Hepatocyte (in vitro differentiated cells): ENCODE data around the gene TMEM255B. TPM values are rescaled to one million over a fixed set of nuclear protein-coding genes. Genes with fewer than 3 reads are reported as not detected.

Experiments
- DNase-seq: peaks from one replicate; pipeline ENCODE4 v3.0.0-alpha.2; 2016; ENCODE audit warnings: low spot score
- H2AFZ ChIP-seq: fragments of 200-600 bp; sonication (generic); 2 replicates; pipeline ENCODE4 v1.6.0; 2016; ENCODE audit warnings: antibody characterized with exemption, mild to moderate bottlenecking
- H3K27ac ChIP-seq: fragments of 200-600 bp; sonication (generic); 2 replicates; pipeline ENCODE4 v1.5.1; 2016; ENCODE audit warnings: mild to moderate bottlenecking
- H3K27me3 ChIP-seq: fragments of 200-600 bp; sonication (generic); 2 replicates; pipeline ENCODE4 v1.6.1; 2016
- H3K36me3 ChIP-seq: fragments of 200-600 bp; sonication (generic); replicated peaks from 2 replicates; pipeline ENCODE4 v1.5.1; 2016; ENCODE audit warnings: low read depth; ENCODE audit not compliant: insufficient read depth
- H3K4me1 ChIP-seq: fragments of 200-600 bp; sonication (generic); 2 replicates; pipeline ENCODE4 v1.5.1; 2016; ENCODE audit warnings: mild to moderate bottlenecking, moderate library complexity; ENCODE audit not compliant: insufficient read depth
- H3K4me2 ChIP-seq: fragments of 200-600 bp; sonication (generic); 2 replicates; pipeline ENCODE4 v1.6.0; 2016
- H3K4me3 ChIP-seq: fragments of 200-600 bp; sonication (generic); 2 replicates; pipeline ENCODE4 v1.5.1; 2016; ENCODE audit warnings: mild to moderate bottlenecking
- H3K79me2 ChIP-seq: fragments of 200-600 bp; sonication (generic); 2 replicates; pipeline ENCODE4 v1.6.0; 2017; ENCODE audit warnings: mild to moderate bottlenecking
- H3K9me2 ChIP-seq: fragments of 200-600 bp; sonication (generic); replicated peaks from 2 replicates; pipeline ENCODE4 v1.6.0; 2017; ENCODE audit warnings: mild to moderate bottlenecking; ENCODE audit not compliant: insufficient read depth
- H3K9me3 ChIP-seq: fragments of 200-600 bp; sonication (generic); 2 replicates; pipeline ENCODE4 v1.5.1; 2016; ENCODE audit warnings: low read depth, mild to moderate bottlenecking
- H4K20me1 ChIP-seq: fragments of 200-600 bp; sonication (generic); 2 replicates; pipeline ENCODE4 v1.6.0; 2016; ENCODE audit warnings: mild to moderate bottlenecking; ENCODE audit not compliant: insufficient read depth, poor library complexity, severe bottlenecking
- EZH2 ChIP-seq: fragments of 200-600 bp; sonication (generic); IDR thresholded peaks from 2 replicates; pipeline ENCODE4 v1.6.1; 2016; ENCODE audit warnings: antibody characterized with exemption, mild to moderate bottlenecking, borderline replicate concordance
- EZH2phosphoT487 ChIP-seq: fragments of 200-600 bp; sonication (generic); IDR thresholded peaks from one replicate; pipeline ENCODE4 v1.6.1; 2018; ENCODE audit warnings: antibody characterized with exemption, mild to moderate bottlenecking, low read depth, moderate library complexity; ENCODE audit not compliant: unreplicated experiment, severe bottlenecking
- WGBS: methylation state at CpG from one replicate; pipeline ENCODE4 v1.1.6; 2016; ENCODE audit warnings: low lambda C conversion rate; ENCODE audit errors: missing lambda C conversion rate; 5-methylcytosine and 5-hydroxymethylcytosine counted together
- polyA plus RNA-seq: library from polyadenylated mRNA; unstranded; fragments of >200 nt; fragmentation: Nextera tagmentation; extraction: Ambion mirVana; gene quantifications from 2 replicates; pipeline ENCODE4 v1.2.1, GENCODE V29; 2016
- total RNA-seq: library from RNA; depleted of rRNA; stranded (reverse); fragments of >200 nt; gene quantifications from 2 replicates; pipeline ENCODE4 v1.2.3, GENCODE V29; 2014
- TF ChIP-seq, protein P1 (sequence below): fragments of 200-600 bp; sonication (generic); IDR thresholded peaks from 2 replicates; pipeline ENCODE4 v1.5.1; 2016; ENCODE audit warnings: antibody characterized with exemption, mild to moderate bottlenecking; ENCODE audit not compliant: poor library complexity

Gene TMEM255B
- total and polyA plus RNA-seq, 2 experiments from 2014 or later, result 0.10 to 4.0 TPM

DNA sequence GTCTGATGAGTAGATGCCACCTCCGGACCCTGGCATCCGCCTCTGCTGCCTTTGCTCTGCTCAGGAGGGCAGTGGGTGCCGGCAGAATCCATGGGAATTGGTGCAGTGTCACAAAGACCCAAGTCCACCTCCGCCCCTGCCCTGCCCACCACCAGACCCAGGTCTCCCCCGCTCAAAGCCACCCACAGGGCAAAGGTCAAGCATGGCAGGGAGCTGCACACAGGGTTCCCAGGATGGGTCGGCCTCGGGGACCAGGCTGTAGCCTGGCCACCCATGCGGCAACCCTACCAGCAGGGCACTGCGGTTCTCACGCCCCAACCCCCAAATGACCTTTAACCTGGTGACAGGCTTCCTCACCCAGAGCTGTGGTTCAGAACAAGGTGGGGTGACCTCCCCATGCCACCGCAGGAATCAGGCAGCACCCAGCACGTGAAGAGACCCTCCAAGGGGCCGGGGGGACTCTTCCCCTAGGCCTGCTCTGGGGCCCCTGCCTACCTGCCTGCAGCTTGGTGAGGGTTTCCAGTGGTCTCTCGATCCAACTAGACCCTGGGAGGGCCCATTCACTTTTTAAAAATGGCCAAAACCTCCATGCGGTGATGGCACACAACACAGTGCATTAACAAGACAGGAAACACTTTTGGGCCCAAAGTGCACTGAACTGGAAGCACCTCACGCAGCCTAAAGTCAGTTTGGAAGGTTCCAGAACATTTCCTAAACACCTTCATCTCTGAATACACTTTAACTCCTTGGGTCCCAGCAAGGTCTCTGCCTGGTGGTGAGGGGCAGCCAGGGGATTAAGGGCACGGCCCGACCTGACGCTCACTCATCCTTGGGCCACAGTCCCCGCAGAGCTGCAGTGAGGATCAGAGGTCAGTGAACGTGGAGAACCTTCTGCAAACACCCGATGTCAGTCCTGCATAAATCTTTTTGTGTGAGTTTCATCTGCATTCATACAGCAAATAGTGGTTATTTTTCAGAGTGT, 93.8 kb downstream of the TMEM255B start:
- Histone ChIP-seq H3K9me3 (no peaks in the 10 kb centered on the region), H3K27me3 (no peaks in the 10 kb centered on the region), H3K4me2 (peak overlapping the region; percentile 49), H4K20me1 (no peaks in the 10 kb centered on the region), H3K4me1 (peaks cover 29% of the 10 kb centered on the region), H3K79me2 (peaks cover 74% of the 10 kb centered on the region), H3K27ac (peak overlapping the region; percentile 1), H2AFZ (no peak overlapping the region), H3K4me3 (no peak overlapping the region), H3K9me2 (no peaks in the 10 kb centered on the region), H3K36me3 (no peaks in the 10 kb centered on the region)
- 80% methylated on average over 22 of the region's 22 CpGs for WGBS
- TF ChIP-seq EZH2 (no peak), EZH2phosphoT487 (no peak)
- TF ChIP-seq, protein P1, sequence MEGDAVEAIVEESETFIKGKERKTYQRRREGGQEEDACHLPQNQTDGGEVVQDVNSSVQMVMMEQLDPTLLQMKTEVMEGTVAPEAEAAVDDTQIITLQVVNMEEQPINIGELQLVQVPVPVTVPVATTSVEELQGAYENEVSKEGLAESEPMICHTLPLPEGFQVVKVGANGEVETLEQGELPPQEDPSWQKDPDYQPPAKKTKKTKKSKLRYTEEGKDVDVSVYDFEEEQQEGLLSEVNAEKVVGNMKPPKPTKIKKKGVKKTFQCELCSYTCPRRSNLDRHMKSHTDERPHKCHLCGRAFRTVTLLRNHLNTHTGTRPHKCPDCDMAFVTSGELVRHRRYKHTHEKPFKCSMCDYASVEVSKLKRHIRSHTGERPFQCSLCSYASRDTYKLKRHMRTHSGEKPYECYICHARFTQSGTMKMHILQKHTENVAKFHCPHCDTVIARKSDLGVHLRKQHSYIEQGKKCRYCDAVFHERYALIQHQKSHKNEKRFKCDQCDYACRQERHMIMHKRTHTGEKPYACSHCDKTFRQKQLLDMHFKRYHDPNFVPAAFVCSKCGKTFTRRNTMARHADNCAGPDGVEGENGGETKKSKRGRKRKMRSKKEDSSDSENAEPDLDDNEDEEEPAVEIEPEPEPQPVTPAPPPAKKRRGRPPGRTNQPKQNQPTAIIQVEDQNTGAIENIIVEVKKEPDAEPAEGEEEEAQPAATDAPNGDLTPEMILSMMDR, result no peak
- no peak for DNase-seq

DNA sequence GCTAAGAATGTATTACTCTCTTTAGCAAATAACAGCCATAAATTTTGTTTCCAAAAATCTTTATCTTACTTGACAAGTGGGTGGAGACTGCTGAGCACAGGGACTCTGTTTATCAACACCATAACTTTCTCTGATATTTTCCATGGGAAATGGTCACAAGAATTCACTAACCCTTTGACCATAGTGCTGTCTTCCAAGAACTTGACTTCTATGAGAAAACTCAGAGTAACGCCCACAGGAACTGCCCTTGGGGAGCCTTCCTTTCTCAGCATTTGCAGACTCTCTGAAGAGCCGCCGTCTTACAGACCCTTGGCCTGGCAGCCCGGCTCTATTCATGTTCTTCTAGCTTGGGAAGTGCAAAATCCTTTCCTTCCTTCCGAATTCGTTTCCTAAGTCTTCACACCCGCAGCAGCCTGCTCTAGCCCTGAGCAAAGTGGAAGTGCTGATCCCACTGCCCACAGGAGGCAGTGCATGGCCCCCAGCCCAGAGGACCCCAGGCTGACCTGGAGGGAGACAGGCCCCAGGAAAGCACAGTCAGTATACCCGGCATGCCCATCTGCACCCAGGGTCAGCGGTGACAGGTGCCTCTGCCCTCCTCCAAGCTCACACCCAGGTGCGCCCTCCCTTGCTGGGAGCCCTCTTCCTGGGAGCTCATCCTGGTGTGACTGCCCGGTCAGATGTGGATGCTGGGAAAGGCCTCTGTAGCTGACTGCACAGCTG, 94.7 kb downstream of the TMEM255B start:
- no peak overlapping the region for H2AFZ ChIP-seq
- H3K27me3 ChIP-seq, result no peaks in the 10 kb centered on the region
- no peaks in the 10 kb centered on the region for H4K20me1 ChIP-seq
- H3K4me1 ChIP-seq, result peaks cover 29% of the 10 kb centered on the region
- peaks cover 76% of the 10 kb centered on the region for H3K79me2 ChIP-seq
- no peaks in the 10 kb centered on the region for H3K9me2 ChIP-seq
- 85% methylated on average over 11 of the region's 11 CpGs for WGBS
- H3K4me3 ChIP-seq, result no peak overlapping the region
- no peaks in the 10 kb centered on the region for H3K9me3 ChIP-seq
- no peak for DNase-seq
- TF ChIP-seq, protein P1, result no peak
- TF ChIP-seq EZH2phosphoT487 (no peak), EZH2 (no peak)
- peak overlapping the region; percentile 49 for H3K4me2 ChIP-seq
- H3K27ac ChIP-seq, result peak overlapping the region; percentile 1
- H3K36me3 ChIP-seq, result no peaks in the 10 kb centered on the region

DNA sequence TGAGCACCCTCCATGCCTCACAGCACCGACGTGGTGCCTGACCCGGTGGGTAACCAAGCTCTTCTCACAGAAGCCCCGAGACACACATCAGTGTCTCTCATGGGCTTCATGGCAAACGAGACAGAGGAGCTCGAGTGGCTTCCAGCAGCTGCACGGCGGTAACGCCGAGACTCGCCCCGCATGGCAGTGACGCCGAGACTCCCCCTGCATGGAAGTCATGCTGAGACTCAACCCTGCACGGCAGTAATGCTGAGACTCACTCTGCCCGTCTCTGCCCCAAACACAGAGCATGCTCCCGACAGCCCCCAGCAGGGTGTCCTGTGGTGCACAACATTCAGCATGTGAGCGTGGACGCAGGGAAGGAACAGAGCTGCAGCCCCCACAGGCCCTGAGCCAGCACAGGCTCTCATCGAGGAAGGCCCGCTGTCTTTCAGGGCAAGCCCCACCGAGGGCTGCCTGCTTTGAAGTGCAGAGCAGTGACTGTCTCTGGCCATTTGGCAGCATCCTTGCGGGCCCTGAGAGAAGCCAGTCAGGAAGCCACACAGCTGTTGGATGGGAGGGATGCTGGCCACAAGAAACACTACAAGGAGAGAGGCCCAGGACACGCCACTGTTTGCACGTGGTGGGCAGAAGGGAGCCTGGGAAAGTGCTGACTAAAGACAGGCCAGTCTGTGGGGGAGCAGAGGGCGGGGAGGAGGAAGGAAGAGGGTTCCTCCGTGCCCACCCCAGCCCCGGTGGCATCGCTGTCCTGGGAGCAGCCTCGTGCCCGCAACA, 95.4 kb downstream of the TMEM255B start:
- H2AFZ ChIP-seq, result no peak overlapping the region
- H4K20me1 ChIP-seq, result no peaks in the 10 kb centered on the region
- H3K79me2 ChIP-seq, result peaks cover 77% of the 10 kb centered on the region
- no peak overlapping the region for H3K4me2 ChIP-seq
- H3K4me1 ChIP-seq, result peaks cover 33% of the 10 kb centered on the region
- H3K9me3 ChIP-seq, result no peaks in the 10 kb centered on the region
- no peaks in the 10 kb centered on the region for H3K36me3 ChIP-seq
- no peak overlapping the region for H3K27ac ChIP-seq
- H3K27me3 ChIP-seq, result no peaks in the 10 kb centered on the region
- TF ChIP-seq EZH2phosphoT487, result no peak
- TF ChIP-seq, protein P1, result no peak
- no peak for TF ChIP-seq EZH2
- H3K4me3 ChIP-seq, result no peak overlapping the region
- DNase-seq, result no peak
- WGBS, result 81% methylated on average over 31 of the region's 31 CpGs
- no peaks in the 10 kb centered on the region for H3K9me2 ChIP-seq
